Neural cell (in vitro differentiated cells): ENCODE results near the gene SERPINB5. TPM values are rescaled to one million over a fixed set of nuclear protein-coding genes. Genes with fewer than 3 reads are reported as not detected.

Experiments
- H2AFZ ChIP-seq: fragments of 200-600, 300-800 bp; sonication (generic), shearing (Covaris generic); 2 replicates; pipeline ENCODE4 v1.6.0; 2014; ENCODE audit warnings: low read depth, mild to moderate bottlenecking, antibody characterized with exemption, low read length, moderate library complexity
- H3F3A ChIP-seq: fragments of 200-600 bp; shearing (Covaris generic); 2 replicates; pipeline ENCODE4 v1.6.1; 2016; ENCODE audit warnings: mild to moderate bottlenecking, moderate library complexity, mixed read lengths, antibody characterized with exemption, low read length; ENCODE audit not compliant: insufficient read depth, poor library complexity, severe bottlenecking
- H3K27ac ChIP-seq: fragments of 200-600, 300-800 bp; sonication (generic), shearing (Covaris generic); 2 replicates; pipeline ENCODE4 v1.5.1; 2014; ENCODE audit warnings: mild to moderate bottlenecking, low read length, moderate library complexity
- H3K27me3 ChIP-seq: fragments of 300-800, 200-600 bp; sonication (generic), shearing (Covaris generic); 2 replicates; pipeline ENCODE4 v1.6.0; 2014; ENCODE audit warnings: mild to moderate bottlenecking, low read depth, low read length, moderate library complexity; ENCODE audit not compliant: insufficient read depth
- H3K36me3 ChIP-seq: fragments of 300-800, 200-600 bp; sonication (generic), shearing (Covaris generic); 2 replicates; pipeline ENCODE4 v1.5.1; 2014; ENCODE audit warnings: mild to moderate bottlenecking, antibody characterized with exemption, low read length, moderate library complexity; ENCODE audit not compliant: insufficient read depth
- H3K4me2 ChIP-seq: fragments of 300-800, 200-600 bp; sonication (generic), shearing (Covaris generic); 2 replicates; pipeline ENCODE4 v1.6.0; 2014; ENCODE audit warnings: mild to moderate bottlenecking, low read length
- H3K4me3 ChIP-seq: fragments of 300-800, 200-600 bp; sonication (generic), shearing (Covaris generic); 2 replicates; pipeline ENCODE4 v1.5.1; 2014; ENCODE audit warnings: mild to moderate bottlenecking, low read length, moderate library complexity
- H3K79me2 ChIP-seq: fragments of 200-600 bp; shearing (Covaris generic); replicated peaks from 2 replicates; pipeline ENCODE4 v1.6.0; 2014; ENCODE audit warnings: mild to moderate bottlenecking, low read length, moderate library complexity; ENCODE audit not compliant: insufficient read depth
- H3K9ac ChIP-seq: fragments of 300-800, 200-600 bp; sonication (generic), shearing (Covaris generic); 2 replicates; pipeline ENCODE4 v1.6.1; 2016; ENCODE audit warnings: mild to moderate bottlenecking, low read length, mixed read lengths
- H3K9me2 ChIP-seq: fragments of 200-600 bp; shearing (Covaris generic); 2 replicates; pipeline ENCODE4 v1.6.1; 2016; ENCODE audit warnings: mild to moderate bottlenecking, low read length, mixed read lengths; ENCODE audit not compliant: insufficient read depth
- H3K9me3 ChIP-seq: fragments of 200-600, 300-800 bp; sonication (generic), shearing (Covaris generic); 2 replicates; pipeline ENCODE4 v1.6.1; 2016; ENCODE audit warnings: mild to moderate bottlenecking, mixed run types, low read length, moderate library complexity, mixed read lengths
- H4K20me1 ChIP-seq: fragments of 200-600 bp; shearing (Covaris generic); 2 replicates; pipeline ENCODE4 v1.6.1; 2016; ENCODE audit warnings: mild to moderate bottlenecking, mixed run types; ENCODE audit not compliant: insufficient read depth
- CTCF ChIP-seq: fragments of 450-650 bp; IDR thresholded peaks from 2 replicates; pipeline ENCODE4 v1.5.1; 2014; ENCODE audit warnings: antibody characterized with exemption, mild to moderate bottlenecking, moderate library complexity; ENCODE audit not compliant: poor library complexity, severe bottlenecking
- EP300 ChIP-seq: fragments of 450-650 bp; conservative IDR thresholded peaks from 2 replicates; pipeline ENCODE4 v1.6.1; 2014; ENCODE audit warnings: antibody characterized with exemption, mild to moderate bottlenecking, moderate library complexity; ENCODE audit not compliant: poor library complexity, severe bottlenecking
- EZH2 ChIP-seq: fragments of 200-600, 300-800 bp; shearing (Covaris generic), sonication (generic); IDR thresholded peaks from 2 replicates; pipeline ENCODE4 v1.6.1; 2014; ENCODE audit warnings: antibody characterized with exemption, low read length, borderline replicate concordance, mild to moderate bottlenecking; ENCODE audit not compliant: insufficient read depth, poor library complexity, severe bottlenecking
- MXI1 ChIP-seq: fragments of 450-650 bp; conservative IDR thresholded peaks from 2 replicates; pipeline ENCODE4 v1.6.1; 2014; ENCODE audit warnings: antibody characterized with exemption, mild to moderate bottlenecking; ENCODE audit not compliant: poor library complexity, severe bottlenecking
- POLR2AphosphoS5 ChIP-seq: IDR thresholded peaks from 2 replicates; pipeline ENCODE4 v1.6.1; 2012
- RAD21 ChIP-seq: fragments of 450-650 bp; conservative IDR thresholded peaks from 2 replicates; pipeline ENCODE4 v1.6.1; 2014; ENCODE audit warnings: antibody characterized with exemption, mild to moderate bottlenecking, moderate library complexity
- REST ChIP-seq: IDR thresholded peaks from 2 replicates; pipeline ENCODE4 v1.6.1; 2012; ENCODE audit warnings: borderline replicate concordance
- SMC3 ChIP-seq: fragments of 450-650 bp; conservative IDR thresholded peaks from 2 replicates; pipeline ENCODE4 v1.6.1; 2014; ENCODE audit warnings: antibody characterized with exemption, mild to moderate bottlenecking, moderate library complexity; ENCODE audit not compliant: poor library complexity
- TAF1 ChIP-seq: IDR thresholded peaks from 2 replicates; pipeline ENCODE4 v1.6.1; 2012; ENCODE audit warnings: low read depth
- polyA plus RNA-seq: library from polyadenylated mRNA; depleted of rRNA; stranded (reverse); fragments of >200 nt; gene quantifications from 2 replicates; pipeline ENCODE4 v1.2.3, GENCODE V29; 2014

The SERPINB5 gene
- polyA plus RNA-seq, 1 donor from 2014 or later = not detected

- no peak overlapping the region for H3K4me2 ChIP-seq
- H3F3A ChIP-seq = no peaks in the 10 kb centered on the region
- H3K27me3 ChIP-seq = no peaks in the 10 kb centered on the region
- H3K9me3 ChIP-seq = no peaks in the 10 kb centered on the region
- H4K20me1 ChIP-seq = no peaks in the 10 kb centered on the region
- no peak overlapping the region for H3K27ac ChIP-seq
- TF ChIP-seq POLR2AphosphoS5 = no peak
- no peak for TF ChIP-seq SMC3
- no peak for TF ChIP-seq CTCF
- TF ChIP-seq RAD21 = no peak
- no peak for TF ChIP-seq EZH2
- TF ChIP-seq EP300 = no peak
- no peak for TF ChIP-seq REST
- TF ChIP-seq MXI1 = no peak
- TF ChIP-seq TAF1 = no peak
- H3K36me3 ChIP-seq = no peaks in the 10 kb centered on the region
- no peaks in the 10 kb centered on the region for H3K9me2 ChIP-seq
- no peak overlapping the region for H3K4me3 ChIP-seq
- H2AFZ ChIP-seq = no peak overlapping the region
- no peak overlapping the region for H3K9ac ChIP-seq
- H3K79me2 ChIP-seq = no peaks in the 10 kb centered on the region
These were observed 29.0 kb downstream of the SERPINB5 start for GRCh38 chr18:63505566-63506335.

- Histone ChIP-seq H3K27me3 (no peaks in the 10 kb centered on the region), H3K9ac (no peak overlapping the region), H3K9me2 (no peaks in the 10 kb centered on the region), H2AFZ (no peak overlapping the region), H3K4me3 (no peak overlapping the region), H3K4me2 (no peak overlapping the region), H4K20me1 (no peaks in the 10 kb centered on the region), H3K36me3 (no peaks in the 10 kb centered on the region), H3F3A (no peaks in the 10 kb centered on the region), H3K27ac (no peak overlapping the region), H3K9me3 (no peaks in the 10 kb centered on the region), H3K79me2 (no peaks in the 10 kb centered on the region)
- no peak for TF ChIP-seq POLR2AphosphoS5
- no peak for TF ChIP-seq TAF1
- no peak for TF ChIP-seq MXI1
- TF ChIP-seq REST = no peak
- TF ChIP-seq CTCF = no peak
- no peak for TF ChIP-seq SMC3
- TF ChIP-seq EP300 = no peak
- TF ChIP-seq RAD21 = no peak
- no peak for TF ChIP-seq EZH2
These were observed 29.5 kb downstream of the SERPINB5 start for GRCh38 chr18:63506336-63506646.
